HCT116 (cell line): Measurements from ENCODE around the gene ATAD3A. TPM values are rescaled to one million over a fixed set of nuclear protein-coding genes. Genes with fewer than 3 reads are reported as not detected.

Experiments used
- ATAC-seq: fragments of 200-7000 bp; cut with Tn5 transposase; 2 replicates; pipeline ENCODE4 v1.9.1; 2020; ENCODE audit warnings: mild to moderate bottlenecking, moderate library complexity
- BruUV-seq: library from RNA; stranded (reverse); fragments of 400-500 nt; replicated peaks from 2 replicates; lab custom pipeline; 2021; lab: Mats Ljungman, UMichigan
- CTCF ChIA-PET: fragments of 300-600 bp; sonication (Branson Sonifier 250); formaldehyde crosslinking; loops from one replicate; lab custom pipeline; 2021; ENCODE audit warnings: antibody characterized with exemption; lab: Charles Lee
- POLR2A ChIA-PET: fragments of 300-600, 350-600 bp; sonication (Branson Sonifier 250); formaldehyde crosslinking; loops from one replicate; lab custom pipeline; 2021; ENCODE audit warnings: antibody characterized with exemption; lab: Charles Lee
- RAD21 ChIA-PET, 2 experiments: fragments of 300-600 bp; sonication (Branson Sonifier 250); formaldehyde crosslinking; loops; one replicate each; lab custom pipeline; 2023; ENCODE audit warnings: low total read pairs in 2 of 2; ENCODE audit not compliant: uncharacterized antibody in 2 of 2, unreplicated experiment in 2 of 2, low non-redundant PET in 1 of 2; lab: Charles Lee
- DNase-seq: peaks from one replicate; pipeline ENCODE4 v3.0.0-alpha.2; 2010; ENCODE audit warnings: low read depth, low spot score
- H2AFZ ChIP-seq: fragments of 200-600 bp; shearing (Covaris generic), sonication (generic); 2 replicates; pipeline ENCODE4 v1.6.1; 2017; ENCODE audit warnings: low read depth, mixed run types, mixed read lengths, antibody characterized with exemption, low read length; ENCODE audit not compliant: poor library complexity, severe bottlenecking
- H3K27ac ChIP-seq: 2 replicates; pipeline ENCODE4 v1.5.1; 2012; ENCODE audit warnings: low read depth, low read length
- H3K27me3 ChIP-seq: fragments of 200-600 bp; sonication (generic); 2 replicates; pipeline ENCODE4 v1.6.1; 2016; ENCODE audit warnings: mixed run types, low read length, mixed read lengths; ENCODE audit not compliant: insufficient read depth
- H3K36me3 ChIP-seq, 2 experiments: fragments of 200-500 bp in 1 of 2; fragments of 200-600 bp in 1 of 2; sonication (Bioruptor generic) in 1 of 2; sonication (generic) in 1 of 2; 2 replicates each; pipeline versions ENCODE4 v1.5.1 to v1.6.1; 2014 to 2016; ENCODE audit warnings: low read length in 2 of 2, inconsistent platforms in 1 of 2, mixed read lengths in 1 of 2, mixed run types in 1 of 2; ENCODE audit not compliant: insufficient read depth in 2 of 2, control insufficient read depth in 1 of 2
- H3K4me1 ChIP-seq, 2 experiments: fragments of 200-600 bp in 1 of 2; sonication (generic) in 1 of 2; 2 replicates each; pipeline versions ENCODE4 v1.5.1 to v1.6.1; 2012 to 2017; ENCODE audit warnings: low read length in 2 of 2, inconsistent platforms in 1 of 2, mild to moderate bottlenecking in 1 of 2, mixed read lengths in 1 of 2, mixed run types in 1 of 2, moderate library complexity in 1 of 2; ENCODE audit not compliant: insufficient read depth in 2 of 2, control insufficient read depth in 1 of 2
- H3K4me2 ChIP-seq: fragments of 200-600 bp; sonication (generic); 2 replicates; pipeline ENCODE4 v1.6.1; 2017; ENCODE audit warnings: mixed run types, low read length, mixed read lengths
- H3K4me3 ChIP-seq, 2 experiments: fragments of 200-600 bp in 1 of 2; sonication (generic) in 1 of 2; replicated peaks in 1 of 2; 2 replicates each; pipeline ENCODE4 v1.5.1; 2011 to 2016; ENCODE audit warnings: low read length in 2 of 2, control low read depth in 1 of 2, low read depth in 1 of 2, mild to moderate bottlenecking in 1 of 2, mixed read lengths in 1 of 2, mixed run types in 1 of 2
- H3K79me2 ChIP-seq: fragments of 200-600 bp; sonication (generic); 2 replicates; pipeline ENCODE4 v1.6.1; 2017; ENCODE audit warnings: mild to moderate bottlenecking, mixed run types, low read length, moderate library complexity, mixed read lengths; ENCODE audit not compliant: insufficient read depth
- H3K9ac ChIP-seq: fragments of 200-600 bp; sonication (generic); 2 replicates; pipeline ENCODE4 v1.6.1; 2016; ENCODE audit warnings: low read length, mixed read lengths
- H3K9me2 ChIP-seq: fragments of 200-600 bp; sonication (generic), shearing (Covaris generic); 2 replicates; pipeline ENCODE4 v1.6.1; 2017; ENCODE audit warnings: mixed run types, mild to moderate bottlenecking, moderate library complexity; ENCODE audit not compliant: insufficient read depth
- H3K9me3 ChIP-seq, 2 experiments: fragments of 200-500 bp in 1 of 2; fragments of 200-600 bp in 1 of 2; sonication (Bioruptor generic) in 1 of 2; sonication (generic) in 1 of 2; 2 replicates each; pipeline ENCODE4 v1.6.1; 2014 to 2017; ENCODE audit warnings: low read length in 2 of 2, mixed read lengths in 2 of 2, inconsistent platforms in 1 of 2, low read depth in 1 of 2, mild to moderate bottlenecking in 1 of 2, mixed run types in 1 of 2, moderate library complexity in 1 of 2; ENCODE audit not compliant: control insufficient read depth in 1 of 2, insufficient read depth in 1 of 2
- H4K20me1 ChIP-seq: fragments of 200-600 bp; sonication (generic), shearing (Covaris generic); 2 replicates; pipeline ENCODE4 v1.6.1; 2017; ENCODE audit warnings: mixed run types, mild to moderate bottlenecking, moderate library complexity; ENCODE audit not compliant: insufficient read depth
- CBX3 ChIP-seq: IDR thresholded peaks from 2 replicates; pipeline ENCODE4 v1.6.1; 2012; ENCODE audit warnings: low read depth
- CEBPB ChIP-seq: IDR thresholded peaks from 2 replicates; pipeline ENCODE4 v1.6.1; 2012; ENCODE audit warnings: low read depth
- ELF1 ChIP-seq: IDR thresholded peaks from 2 replicates; pipeline ENCODE4 v1.6.1; 2012; ENCODE audit warnings: low read depth, borderline replicate concordance
- EZH2 ChIP-seq: fragments of 200-600 bp; sonication (generic); IDR thresholded peaks from 2 replicates; pipeline ENCODE4 v1.6.1; 2017; ENCODE audit warnings: antibody characterized with exemption, mixed run types
- EZH2phosphoT487 ChIP-seq: fragments of 200-600 bp; IDR thresholded peaks from 2 replicates; pipeline ENCODE4 v1.6.1; 2018; ENCODE audit warnings: antibody characterized with exemption, borderline replicate concordance
- FOSL1 ChIP-seq: IDR thresholded peaks from 2 replicates; pipeline ENCODE4 v1.6.1; 2012; ENCODE audit warnings: low read depth
- JUND ChIP-seq: IDR thresholded peaks from 2 replicates; pipeline ENCODE4 v1.6.1; 2012
- POLR2A ChIP-seq: IDR thresholded peaks from 2 replicates; pipeline ENCODE4 v1.7.0; 2011; ENCODE audit warnings: borderline replicate concordance; ENCODE audit not compliant: insufficient read depth, insufficient read length; ENCODE audit errors: extremely low read depth
- POLR2AphosphoS5 ChIP-seq: IDR thresholded peaks from 2 replicates; pipeline ENCODE4 v1.6.1; 2011; ENCODE audit warnings: mild to moderate bottlenecking, low read depth, low read length, moderate library complexity
- RAD21 ChIP-seq: IDR thresholded peaks from 2 replicates; pipeline ENCODE4 v1.6.1; 2012; ENCODE audit warnings: low read depth, mild to moderate bottlenecking
- SIN3A ChIP-seq: IDR thresholded peaks from 2 replicates; pipeline ENCODE4 v1.6.1; 2012; ENCODE audit warnings: low read depth
- SP1 ChIP-seq: IDR thresholded peaks from 2 replicates; pipeline ENCODE4 v1.6.1; 2012; ENCODE audit warnings: low read depth
- SRF ChIP-seq: IDR thresholded peaks from 2 replicates; pipeline ENCODE4 v1.6.1; 2012; ENCODE audit warnings: low read depth
- YY1 ChIP-seq: IDR thresholded peaks from 2 replicates; pipeline ENCODE4 v1.6.1; 2011; ENCODE audit warnings: low read length, low read depth, moderate library complexity, mild to moderate bottlenecking; ENCODE audit not compliant: insufficient replicate concordance; ENCODE audit errors: extremely low read depth
- ZFX ChIP-seq: fragments of 450-650 bp; IDR thresholded peaks from 2 replicates; pipeline ENCODE4 v1.6.1; 2017
- ZNF274 ChIP-seq: fragments of 200-500 bp; sonication (Bioruptor generic); IDR thresholded peaks from 2 replicates; pipeline ENCODE4 v1.6.1; 2014; ENCODE audit warnings: mild to moderate bottlenecking, low read depth, low read length, inconsistent platforms
- intact Hi-C: fragments of 100-400 bp; cut with micrococcal nuclease; formaldehyde crosslinking; loops from 2 replicates; pipeline ENCODE4 v1.10.0; 2022
- total RNA-seq: library from RNA; stranded (reverse); gene quantifications from one replicate; pipeline ENCODE4 v1.2.1, GENCODE V29; 2021; ENCODE audit not compliant: unreplicated experiment
- TF ChIP-seq, protein P1 (sequence below): IDR thresholded peaks from 2 replicates; pipeline ENCODE4 v1.6.1; 2012
- TF ChIP-seq, protein P2 (sequence below), 3 experiments: fragments of 200-600 bp in 1 of 3; sonication (generic) in 1 of 3; IDR thresholded peaks in 2 of 3; conservative IDR thresholded peaks in 1 of 3; 2 replicates each; pipeline ENCODE4 v1.5.1; 2012 to 2017; ENCODE audit warnings: low read depth in 2 of 3, low read length in 2 of 3, antibody characterized with exemption in 1 of 3, borderline replicate concordance in 1 of 3, control low read depth in 1 of 3, mild to moderate bottlenecking in 1 of 3, mixed read lengths in 1 of 3, mixed run types in 1 of 3, moderate library complexity in 1 of 3; ENCODE audit not compliant: insufficient read depth in 1 of 3
- TF ChIP-seq, protein P3 (sequence below): IDR thresholded peaks from 2 replicates; pipeline ENCODE4 v1.6.1; 2012; ENCODE audit warnings: low read depth

ATAD3A gene
- total RNA-seq, 1 experiment from 2014 or later, result 92.3 TPM

DNA sequence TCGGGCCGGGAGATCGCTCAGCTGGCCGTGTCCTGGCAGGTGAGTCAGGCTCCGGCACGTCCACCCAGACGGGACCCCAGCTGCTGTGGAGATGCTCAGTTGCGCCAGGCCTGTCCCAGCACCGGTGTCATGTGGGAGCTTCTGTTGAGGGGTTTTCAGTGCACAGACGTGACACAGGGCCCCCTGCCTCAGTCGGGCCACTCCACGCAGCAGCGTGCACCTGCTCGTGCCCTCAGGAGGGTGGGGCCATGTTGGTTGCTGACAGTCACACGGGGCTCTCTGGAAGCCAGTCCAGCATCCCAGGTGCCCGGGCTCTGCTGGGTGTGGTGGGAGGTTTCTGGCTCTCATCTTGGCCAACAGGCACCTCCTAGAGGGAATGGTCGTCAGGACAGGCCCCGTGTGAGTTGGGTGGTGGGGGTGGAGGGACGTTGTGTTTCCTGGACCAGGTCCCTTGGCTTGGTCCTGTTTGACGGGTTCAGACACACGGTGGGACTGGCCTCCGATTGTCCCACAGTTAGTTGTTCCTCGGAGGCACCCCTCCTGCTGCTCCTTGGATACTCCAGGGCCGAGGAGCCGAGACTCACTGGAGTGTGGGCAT is 21.2 kb upstream of the ATAD3A start:
- Histone ChIP-seq H3K36me3 (peaks cover 11 to 63% of the 10 kb centered on the region in 2 experiments; a peak in 3 of 4 replicates), H3K27me3 (no peaks in the 10 kb centered on the region), H3K79me2 (peaks cover 11% of the 10 kb centered on the region; the same call in 1 of the 2 replicates), H4K20me1 (no peaks in the 10 kb centered on the region), H3K27ac (no peak overlapping the region), H3K4me2 (no peak overlapping the region), H3K9me2 (no peaks in the 10 kb centered on the region)
- no peak for ATAC-seq
- RAD21 ChIA-PET, result no interaction called here
- intact Hi-C loops, result no loop called here
- TF ChIP-seq, protein P1, sequence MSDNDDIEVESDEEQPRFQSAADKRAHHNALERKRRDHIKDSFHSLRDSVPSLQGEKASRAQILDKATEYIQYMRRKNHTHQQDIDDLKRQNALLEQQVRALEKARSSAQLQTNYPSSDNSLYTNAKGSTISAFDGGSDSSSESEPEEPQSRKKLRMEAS, result no peak
- no peak for TF ChIP-seq SRF
- TF ChIP-seq, protein P2, sequence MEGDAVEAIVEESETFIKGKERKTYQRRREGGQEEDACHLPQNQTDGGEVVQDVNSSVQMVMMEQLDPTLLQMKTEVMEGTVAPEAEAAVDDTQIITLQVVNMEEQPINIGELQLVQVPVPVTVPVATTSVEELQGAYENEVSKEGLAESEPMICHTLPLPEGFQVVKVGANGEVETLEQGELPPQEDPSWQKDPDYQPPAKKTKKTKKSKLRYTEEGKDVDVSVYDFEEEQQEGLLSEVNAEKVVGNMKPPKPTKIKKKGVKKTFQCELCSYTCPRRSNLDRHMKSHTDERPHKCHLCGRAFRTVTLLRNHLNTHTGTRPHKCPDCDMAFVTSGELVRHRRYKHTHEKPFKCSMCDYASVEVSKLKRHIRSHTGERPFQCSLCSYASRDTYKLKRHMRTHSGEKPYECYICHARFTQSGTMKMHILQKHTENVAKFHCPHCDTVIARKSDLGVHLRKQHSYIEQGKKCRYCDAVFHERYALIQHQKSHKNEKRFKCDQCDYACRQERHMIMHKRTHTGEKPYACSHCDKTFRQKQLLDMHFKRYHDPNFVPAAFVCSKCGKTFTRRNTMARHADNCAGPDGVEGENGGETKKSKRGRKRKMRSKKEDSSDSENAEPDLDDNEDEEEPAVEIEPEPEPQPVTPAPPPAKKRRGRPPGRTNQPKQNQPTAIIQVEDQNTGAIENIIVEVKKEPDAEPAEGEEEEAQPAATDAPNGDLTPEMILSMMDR (IDR thresholded peaks at IDR 0.05 in 2 of 3, conservative IDR thresholded peaks at IDR 0.05 in 1 of 3; ENCODE audit: borderline replicate concordance in 1 of 3, insufficient read depth in 1 of 3, low read depth in 2 of 3, low read length in 2 of 3), result no peak
- no peak for TF ChIP-seq JUND
- no peak for TF ChIP-seq ELF1
- no peak for TF ChIP-seq ZFX
- no peak for TF ChIP-seq EZH2phosphoT487
- no peak for TF ChIP-seq CEBPB
- TF ChIP-seq, protein P3, sequence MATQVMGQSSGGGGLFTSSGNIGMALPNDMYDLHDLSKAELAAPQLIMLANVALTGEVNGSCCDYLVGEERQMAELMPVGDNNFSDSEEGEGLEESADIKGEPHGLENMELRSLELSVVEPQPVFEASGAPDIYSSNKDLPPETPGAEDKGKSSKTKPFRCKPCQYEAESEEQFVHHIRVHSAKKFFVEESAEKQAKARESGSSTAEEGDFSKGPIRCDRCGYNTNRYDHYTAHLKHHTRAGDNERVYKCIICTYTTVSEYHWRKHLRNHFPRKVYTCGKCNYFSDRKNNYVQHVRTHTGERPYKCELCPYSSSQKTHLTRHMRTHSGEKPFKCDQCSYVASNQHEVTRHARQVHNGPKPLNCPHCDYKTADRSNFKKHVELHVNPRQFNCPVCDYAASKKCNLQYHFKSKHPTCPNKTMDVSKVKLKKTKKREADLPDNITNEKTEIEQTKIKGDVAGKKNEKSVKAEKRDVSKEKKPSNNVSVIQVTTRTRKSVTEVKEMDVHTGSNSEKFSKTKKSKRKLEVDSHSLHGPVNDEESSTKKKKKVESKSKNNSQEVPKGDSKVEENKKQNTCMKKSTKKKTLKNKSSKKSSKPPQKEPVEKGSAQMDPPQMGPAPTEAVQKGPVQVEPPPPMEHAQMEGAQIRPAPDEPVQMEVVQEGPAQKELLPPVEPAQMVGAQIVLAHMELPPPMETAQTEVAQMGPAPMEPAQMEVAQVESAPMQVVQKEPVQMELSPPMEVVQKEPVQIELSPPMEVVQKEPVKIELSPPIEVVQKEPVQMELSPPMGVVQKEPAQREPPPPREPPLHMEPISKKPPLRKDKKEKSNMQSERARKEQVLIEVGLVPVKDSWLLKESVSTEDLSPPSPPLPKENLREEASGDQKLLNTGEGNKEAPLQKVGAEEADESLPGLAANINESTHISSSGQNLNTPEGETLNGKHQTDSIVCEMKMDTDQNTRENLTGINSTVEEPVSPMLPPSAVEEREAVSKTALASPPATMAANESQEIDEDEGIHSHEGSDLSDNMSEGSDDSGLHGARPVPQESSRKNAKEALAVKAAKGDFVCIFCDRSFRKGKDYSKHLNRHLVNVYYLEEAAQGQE, result no peak
- no peak for TF ChIP-seq CBX3
- no peak for TF ChIP-seq POLR2AphosphoS5
- no peak for TF ChIP-seq POLR2A
- no peak for TF ChIP-seq SP1
- TF ChIP-seq EZH2, result no peak
- TF ChIP-seq YY1, result no peak
- TF ChIP-seq RAD21, result no peak
- TF ChIP-seq SIN3A, result no peak
- no peak for TF ChIP-seq FOSL1
- no peak for TF ChIP-seq ZNF274
- TF ChIP-seq, all 23 proteins: peak for 0
- Histone ChIP-seq H3K9me3 (no peaks in the 10 kb centered on the region; a peak in 1 of 4 replicates), H3K4me3 (no peak overlapping the region), H3K9ac (no peak overlapping the region), H2AFZ (no peak overlapping the region), H3K4me1 (no peaks in the 10 kb centered on the region)
- POLR2A ChIA-PET, result no interaction called here
- DNase-seq, result no peak
- BruUV-seq, result no TSS peak
- CTCF ChIA-PET, result no interaction called here
